ENCODE results near the gene AGO3. TPM values are rescaled to one million over a fixed set of nuclear protein-coding genes. Genes with fewer than 3 reads are reported as not detected.

The AGO3 gene
- total and polyA plus RNA-seq, 2 donors (not counting 3 experiments of a cell fraction or from before 2014, with no cell fraction given), result 10.4 to 21.1 TPM

DNA sequence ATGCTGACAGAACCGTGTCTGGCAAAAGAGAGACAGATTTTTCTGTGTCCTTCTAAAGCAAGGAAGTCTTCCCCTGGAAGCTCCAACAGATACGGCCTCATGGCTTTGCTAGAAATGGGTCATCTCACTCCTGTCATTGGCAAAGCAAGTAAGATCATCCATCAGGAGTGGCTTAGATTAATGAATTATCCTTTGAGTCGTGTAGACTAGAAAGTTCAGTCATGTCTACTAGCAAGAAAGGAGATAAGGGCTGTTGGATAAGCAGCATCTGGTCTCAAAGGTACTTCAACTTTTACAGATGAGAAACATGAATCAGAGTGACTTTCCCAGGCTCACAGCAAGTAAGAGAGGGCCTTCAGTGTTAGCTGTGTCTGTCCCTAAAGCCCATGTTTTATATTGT, 3.4 kb upstream of the AGO3 start:
- dilution Hi-C loops (cut with MboI; ENCODE audit: extremely low pct_ligation_motif_present, low sequenced_read_pairs), result no loop called here
- Histone ChIP-seq H3K4me2 (ENCODE audit: insufficient read depth, low read length) (no peak overlapping the region), H3K79me2 (ENCODE audit: control insufficient read depth, insufficient read depth, low read length) (peaks cover 13% of the 10 kb centered on the region), H4K20me1 (replicated peaks; ENCODE audit: control insufficient read depth, extremely low read depth, insufficient read depth, low read length) (no peaks in the 10 kb centered on the region), H3K27me3 (ENCODE audit: control insufficient read depth in 2 of 2, insufficient read depth in 2 of 2, low read length in 2 of 2) (no peaks in the 10 kb centered on the region), H3K4me3 (replicated peaks in 1 of 3; ENCODE audit: insufficient read depth in 1 of 3, low read depth in 1 of 3, low read length in 3 of 3) (no peak overlapping the region), H3K9me3 (replicated peaks; ENCODE audit: control insufficient read depth, insufficient read depth, low read length) (no peaks in the 10 kb centered on the region), H3K4me1 (ENCODE audit: control insufficient read depth, extremely low read depth, insufficient read depth, low read length) (peaks cover 11% of the 10 kb centered on the region), H3K9me1 (replicated peaks; ENCODE audit: control insufficient read depth, extremely low read depth, insufficient read depth, low read length) (no peaks in the 10 kb centered on the region), H2AFZ (ENCODE audit: low read depth, low read length) (no peak overlapping the region), H3K9ac (replicated peaks; ENCODE audit: extremely low read depth, insufficient read depth, low read length) (no peak overlapping the region), H3K36me3 (ENCODE audit: control insufficient read depth in 2 of 2, extremely low read depth in 1 of 2, insufficient read depth in 2 of 2, low read length in 2 of 2) (no peaks in the 10 kb centered on the region), H3K27ac (ENCODE audit: insufficient read depth, low read depth, low read length) (no peak overlapping the region)
- no TSS peak for BruUV-seq (replicated peaks)
- no peak for TF ChIP-seq POLR2A (IDR thresholded peaks at IDR 0.05; ENCODE audit: low read depth, low read length)
- no peak for TF ChIP-seq FOS (IDR thresholded peaks at IDR 0.05; ENCODE audit: borderline replicate concordance, insufficient read depth, low read length)
- no peak for TF ChIP-seq EZH2 (IDR thresholded peaks at IDR 0.05; ENCODE audit: borderline replicate concordance, low read depth, low read length, severe bottlenecking)
- no peak for TF ChIP-seq CTCF (IDR thresholded peaks at IDR 0.05; ENCODE audit: extremely low read depth in 1 of 2, insufficient read depth in 1 of 2, low read depth in 1 of 2, low read length in 2 of 2)
- TF ChIP-seq GATA2 (IDR thresholded peaks at IDR 0.05; ENCODE audit: insufficient read depth, insufficient read length, low read depth, low read length), result no peak
- no peak for TF ChIP-seq JUN (IDR thresholded peaks at IDR 0.05; ENCODE audit: borderline replicate concordance, insufficient read depth, insufficient read length, low read depth)
- no peak for TF ChIP-seq MAX (IDR thresholded peaks at IDR 0.05; ENCODE audit: insufficient read depth, insufficient read length)
- TF ChIP-seq MYC (IDR thresholded peaks at IDR 0.05; ENCODE audit: low read depth, low read length), result no peak
- TF ChIP-seq POLR2AphosphoS5 (IDR thresholded peaks at IDR 0.05; ENCODE audit: insufficient read depth, low read depth, low read length), result no peak
- no peak for DNase-seq (ENCODE audit: low read depth, low spot score)
- POLR2A ChIA-PET, result no interaction called here
- intact Hi-C loops (cut with micrococcal nuclease), result no loop called here
- no peak for FAIRE-seq
- CTCF ChIA-PET, result interaction anchor here (0.7 to 0.8 kb wide), 2 partner anchors 127 to 178 kb away, joined by 3 read pairs; no protein-coding TSS in a partner anchor

Data from endothelial cell of umbilical vein (primary cell).